Adrenal gland (tissue), 12 donors: Measurements from ENCODE around the gene SH3D19. TPM values are rescaled to one million over a fixed set of nuclear protein-coding genes. Genes with fewer than 3 reads are reported as not detected.

ENCODE experiments used
- DNase-seq, 7 donors: peaks; one replicate each; pipeline ENCODE4 v3.0.0-alpha.2; 2019 to 2020
- H3K27ac ChIP-seq, 5 donors: fragments of 200-600 bp; sonication (generic) in 4 of 5; 1 replicate in 3 of 5; 2 replicates in 2 of 5; pipeline versions ENCODE4 v1.5.1 to v1.8.0; 2016 to 2020; ENCODE audit warnings: mild to moderate bottlenecking in 1 of 5
- H3K27me3 ChIP-seq: fragments of 200-600 bp; 2 replicates; pipeline ENCODE4 v1.8.0; 2021
- H3K36me3 ChIP-seq, 2 donors: fragments of 200-600 bp; replicated peaks in 1 of 2; 1 replicate in 1 of 2; 2 replicates in 1 of 2; pipeline versions ENCODE4 v1.5.1 to v1.8.0; 2018 to 2022
- H3K4me1 ChIP-seq, 2 donors: fragments of 200-600 bp; replicated peaks in 1 of 2; 1 replicate in 1 of 2; 2 replicates in 1 of 2; pipeline versions ENCODE4 v1.5.1 to v1.8.0; 2018 to 2021
- H3K4me3 ChIP-seq, 4 donors: fragments of 200-600 bp; sonication (generic) in 3 of 4; one replicate each; pipeline ENCODE4 v1.5.1; 2016 to 2018
- H3K9me3 ChIP-seq, 3 donors: fragments of 200-600 bp; sonication (generic) in 1 of 3; replicated peaks in 1 of 3; 1 replicate in 2 of 3; 2 replicates in 1 of 3; pipeline versions ENCODE4 v1.5.1 to v1.8.0; 2016 to 2021
- CTCF ChIP-seq, 6 experiments: fragments of 450-650 bp in 4 of 6; fragments of 200-600 bp in 2 of 6; sonication (generic) in 1 of 6; IDR thresholded peaks; 1 replicate in 5 of 6; 2 replicates in 1 of 6; pipeline versions ENCODE4 v1.5.1 to v1.8.0; 2016 to 2021; ENCODE audit warnings: antibody characterized with exemption in 6 of 6, mild to moderate bottlenecking in 2 of 6, moderate library complexity in 1 of 6
- POLR2A ChIP-seq, 2 donors: fragments of 450-650 bp; IDR thresholded peaks; one replicate each; pipeline ENCODE4 v1.6.1; 2017; ENCODE audit warnings: antibody characterized with exemption in 2 of 2, mild to moderate bottlenecking in 2 of 2, moderate library complexity in 1 of 2
- WGBS, 4 donors: extraction: QIAGEN DNeasy Blood & Tissue Kit in 2 of 4; methylation state at CpG; one replicate each; pipeline versions ENCODE4 v1.1.5 to v1.1.7; 2013 to 2017; 5-methylcytosine and 5-hydroxymethylcytosine counted together
- intact Hi-C, 2 donors: fragments of 100-400 bp; cut with DNase I; formaldehyde crosslinking; loops; one replicate each; pipeline versions ENCODE4 v1.14.1 to v1.15.0; 2022 to 2023
- polyA plus RNA-seq, 3 donors: library from polyadenylated mRNA; stranded (reverse); fragments of 200-250 nt in 2 of 3; fragments of 350-450 nt in 1 of 3; fragmentation: Illumina TruSeq in 1 of 3; extraction: RNeasy Lipid Tissue Mini Kit (QIAGEN cat#74804) in 1 of 3; gene quantifications; one replicate each; pipeline ENCODE4 v1.2.3, GENCODE V29; 2013 to 2014
- total RNA-seq, 9 donors: library from RNA; depleted of rRNA in 4 of 9; stranded (reverse); fragments of >200 nt in 4 of 9; fragments of 120-200 nt in 1 of 9; fragmentation: NEBNext Ultra II Directional in 1 of 9; extraction: Animal tissue kit (Norgen Biotek cat#: 25700) in 1 of 9; gene quantifications; one replicate each; pipeline versions ENCODE4 v1.1.0 to v1.2.4, GENCODE V29; 2013 to 2023
- donor health status: healthy with polysubstance abuse.
- donor health status: Bipolar disorder and iron deficiency.
- donor health status: DM: yes; HTN: yes; CAD: no.
- donor health status: DM: no; HTN: no; CAD: no.
- donor health status: DM: no; HTN: no; CAD: no.
- donor health status: DM: yes; HTN: yes; CAD: no.

Gene SH3D19
- total and polyA plus RNA-seq, 12 donors, result 16.6 to 117 (median 40.3) TPM

GRCh38 chr4:151147000-151147399 is 178.4 kb downstream of the SH3D19 start:
- Histone ChIP-seq H3K36me3 (peaks cover 0 to 5% of the 10 kb centered on the region in 2 donors), H3K9me3 (no peaks in the 10 kb centered on the region), H3K27ac (no peak overlapping the region), H3K4me1 (peaks cover 0 to 4% of the 10 kb centered on the region in 2 donors), H3K4me3 (no peak overlapping the region), H3K27me3 (no peaks in the 10 kb centered on the region)
- TF ChIP-seq POLR2A (IDR thresholded peaks at IDR 0.05), result no peak
- TF ChIP-seq CTCF (IDR thresholded peaks at IDR 0.05), result no peak
- 68 to 82% (median 74%) methylated on average over 3 of the region's 3 CpGs for WGBS, 4 donors
- intact Hi-C loops, result no loop called here
- no peak for DNase-seq

GRCh38 chr4:151144329-151145072 is 180.9 kb downstream of the SH3D19 start:
- H3K4me1 ChIP-seq, result peaks cover 0 to 4% of the 10 kb centered on the region in 2 donors
- peaks cover 0 to 11% of the 10 kb centered on the region in 2 donors for H3K36me3 ChIP-seq
- no peak overlapping the region for H3K4me3 ChIP-seq
- no peak for TF ChIP-seq CTCF (IDR thresholded peaks at IDR 0.05)
- TF ChIP-seq POLR2A (IDR thresholded peaks at IDR 0.05), result no peak
- no peak for DNase-seq
- intact Hi-C loops, result no loop called here
- WGBS, 4 donors, result 89 to 95% (median 93%) methylated on average over 4 to 5 of the region's 5 CpGs
- H3K9me3 ChIP-seq, result no peaks in the 10 kb centered on the region
- no peaks in the 10 kb centered on the region for H3K27me3 ChIP-seq
- no peak overlapping the region for H3K27ac ChIP-seq

- Histone ChIP-seq H3K27me3 (no peaks in the 10 kb centered on the region), H3K4me1 (peaks cover 0 to 4% of the 10 kb centered on the region in 2 donors), H3K27ac (no peak overlapping the region), H3K9me3 (no peaks in the 10 kb centered on the region), H3K4me3 (no peak overlapping the region), H3K36me3 (peaks cover 0 to 11% of the 10 kb centered on the region in 2 donors)
- no peak for TF ChIP-seq CTCF (IDR thresholded peaks at IDR 0.05)
- no peak for TF ChIP-seq POLR2A (IDR thresholded peaks at IDR 0.05)
- no peak for DNase-seq
- intact Hi-C loops, result no loop called here
- 89 to 98% (median 95%) methylated on average over 3 of the region's 3 CpGs for WGBS, 4 donors
Observed at GRCh38 chr4:151143811-151144210, 181.6 kb downstream of the SH3D19 start.

- 29 to 45% (median 41%) methylated on average over 2 of the region's 2 CpGs for WGBS, 4 donors
Observed at GRCh38 chr4:151143162-151143561, 182.2 kb downstream of the SH3D19 start.

More at GRCh38 chr4:151143162-151143561, 182.2 kb downstream of the SH3D19 start:
- H3K27me3 ChIP-seq, result no peaks in the 10 kb centered on the region
- H3K9me3 ChIP-seq, result no peaks in the 10 kb centered on the region
- TF ChIP-seq POLR2A (IDR thresholded peaks at IDR 0.05) (no peak), CTCF (IDR thresholded peaks at IDR 0.05) (no peak)
- peaks cover 0 to 4% of the 10 kb centered on the region in 2 donors for H3K4me1 ChIP-seq
- peaks cover 0 to 11% of the 10 kb centered on the region in 2 donors for H3K36me3 ChIP-seq
- no peak overlapping the region for H3K27ac ChIP-seq
- no peak for DNase-seq
- H3K4me3 ChIP-seq, result no peak overlapping the region
- intact Hi-C loops, result no loop called here
